Suppressor macrophage treated with lipopolysaccharide for 1 hour (primary cell): ENCODE data around the gene TRIM21.
"Not testable (repeated sequence)": the region's sequence is repeated elsewhere in the genome, so short reads cannot be mapped to it uniquely, and the experiment has no call there.

ENCODE experiments used
- DNase-seq, 3 donors: peaks; one replicate each; pipeline ENCODE4 v3.0.0-alpha.2; 2020 to 2022

Gene TRIM21

GRCh38 chr11:4393209-4393857 lies at the start of gene TRIM21:
Gene TRIM21 (minus strand): TSS chr11:4393702. CDS start chr11:4390409, 3,293 bp downstream.
- peak; percentile 90 to 94 (median 92) for DNase-seq

DNA sequence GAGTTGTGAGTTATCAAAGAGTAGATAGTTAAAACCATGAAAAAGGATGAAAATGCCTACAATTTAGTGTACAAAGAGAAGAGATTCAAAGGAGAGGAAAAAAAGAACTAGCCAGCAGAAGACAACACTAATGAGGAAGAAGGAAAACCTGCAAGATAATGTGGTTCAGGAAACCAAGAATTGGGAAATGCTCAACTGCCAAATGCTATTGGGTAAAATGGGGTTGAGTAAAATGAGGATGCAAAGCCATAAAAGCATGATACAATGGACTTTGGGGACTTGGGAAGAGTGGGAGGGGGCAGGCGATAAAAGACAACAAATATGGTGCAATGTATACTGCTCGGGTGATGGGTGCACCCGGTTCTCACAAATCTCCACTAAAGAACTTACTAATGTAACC lies 48.0 kb upstream of the TRIM21 start:
- peak; percentile 51 to 69 (median 67) for DNase-seq

- DNase-seq, result peak in 2 of 3 donors; percentile 29 to 33
Measured at GRCh38 chr11:4436411-4436810, 42.9 kb upstream of the TRIM21 start.

- DNase-seq, result peak; percentile 58 to 78 (median 77)
Measured at GRCh38 chr11:4433856-4434255, 40.4 kb upstream of the TRIM21 start.

DNA sequence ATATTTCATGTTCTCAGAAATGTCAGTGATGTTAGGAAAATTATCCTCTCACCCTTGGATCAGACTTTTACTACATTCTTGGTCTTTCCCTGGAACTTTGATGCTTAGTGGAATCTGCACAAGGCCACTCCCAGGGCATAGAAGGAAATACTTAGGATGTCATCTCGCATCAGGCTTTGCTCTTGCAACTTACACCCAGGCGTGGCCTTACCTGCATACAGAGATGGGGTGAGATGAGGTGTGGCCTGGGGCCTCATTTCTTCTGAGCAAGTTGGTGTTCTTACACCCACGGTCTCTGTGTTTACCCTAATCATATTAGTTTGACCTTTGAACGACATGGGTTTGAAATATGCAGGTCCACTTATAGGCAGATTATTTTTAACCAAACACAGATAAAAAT lies 36.5 kb upstream of the TRIM21 start:
- no peak for DNase-seq

- no peak for DNase-seq
Measured at GRCh38 chr11:4418403-4418802, 24.9 kb upstream of the TRIM21 start.

DNA sequence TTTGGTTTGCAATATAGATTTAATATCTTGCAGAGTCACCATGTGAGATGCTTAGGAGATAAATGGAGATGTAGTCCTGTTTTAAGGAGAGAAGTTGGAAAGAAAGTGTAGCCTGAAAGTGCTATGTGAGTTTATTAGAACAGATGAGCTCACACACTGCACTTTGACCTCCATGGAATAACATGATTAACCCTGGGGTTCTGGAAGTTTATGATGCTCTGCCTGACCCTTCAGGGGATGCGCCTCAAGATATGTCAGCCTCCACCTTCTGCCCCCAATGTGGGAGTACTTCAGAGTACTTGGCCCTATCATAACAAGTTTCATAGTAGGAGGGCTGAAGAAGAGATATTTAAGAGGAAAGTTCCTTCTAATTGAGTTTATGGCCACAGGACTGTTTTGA lies 23.3 kb upstream of the TRIM21 start:
- no peak for DNase-seq

DNA sequence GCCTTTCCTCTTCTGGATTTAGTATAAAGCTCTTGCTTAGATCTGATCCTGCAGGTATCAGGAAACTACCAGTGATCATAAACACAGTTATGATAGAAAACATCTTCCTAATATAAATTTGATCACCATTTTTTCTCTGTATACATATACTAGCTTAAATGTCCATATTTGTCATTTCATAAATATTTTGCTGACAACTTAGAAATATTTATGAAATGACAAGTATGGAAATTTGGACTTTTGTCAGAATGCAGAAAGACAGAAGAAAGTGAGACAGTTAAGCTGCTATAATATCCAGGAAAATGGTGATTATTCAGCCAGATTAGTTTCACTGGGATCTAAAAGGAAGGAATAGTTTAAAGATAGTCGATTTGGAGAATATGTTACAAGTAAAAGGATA lies 22.8 kb upstream of the TRIM21 start:
- DNase-seq, result no peak

- DNase-seq, result not testable (repeated sequence)
Measured at GRCh38 chr11:4406206-4406605, 12.7 kb upstream of the TRIM21 start.

- DNase-seq, result no peak
Measured at GRCh38 chr11:4393858-4394223, 339 bp upstream of the TRIM21 start.

GRCh38 chr11:4388221-4388620 lies 5.3 kb downstream of the TRIM21 start:
- no peak for DNase-seq

DNA sequence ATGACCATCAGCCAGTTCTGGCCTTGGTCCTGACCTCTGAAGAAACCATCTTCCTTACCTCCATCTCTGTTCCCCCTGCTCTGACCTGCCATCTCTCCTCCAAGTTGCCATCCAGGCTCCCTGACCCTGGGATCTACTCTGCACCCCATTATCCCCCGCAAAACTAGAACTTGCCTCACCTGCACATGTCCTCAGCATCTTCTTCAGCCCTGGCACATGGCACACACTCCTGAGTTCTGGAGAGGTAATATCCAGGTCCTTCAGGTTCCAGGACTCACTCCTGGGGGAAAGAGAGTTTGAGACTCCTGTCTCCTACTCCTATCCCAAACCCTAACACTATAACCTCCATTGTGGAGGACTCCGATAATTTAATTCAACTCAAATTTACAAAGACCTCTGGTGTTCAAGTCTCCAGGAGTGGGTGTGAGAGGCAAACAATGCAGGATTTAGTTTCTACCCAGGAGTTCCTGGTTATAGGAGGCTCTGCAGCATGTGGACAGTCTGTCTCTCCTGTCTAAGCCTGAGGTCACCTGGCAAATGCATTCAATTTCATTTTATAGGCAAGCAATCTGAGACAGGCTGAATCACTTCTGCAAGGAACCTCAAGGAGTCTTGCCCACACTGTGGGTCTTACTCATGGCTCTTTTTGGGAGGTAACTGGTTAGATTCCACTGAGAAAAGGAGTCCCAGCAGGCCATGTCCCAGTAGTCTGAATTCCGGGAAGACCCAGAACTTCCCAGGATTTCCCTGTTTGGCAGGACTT lies 7.3 kb downstream of the TRIM21 start:
- DNase-seq, result no peak

GRCh38 chr11:4381901-4382300 lies 11.6 kb downstream of the TRIM21 start:
- DNase-seq, result no peak

DNA sequence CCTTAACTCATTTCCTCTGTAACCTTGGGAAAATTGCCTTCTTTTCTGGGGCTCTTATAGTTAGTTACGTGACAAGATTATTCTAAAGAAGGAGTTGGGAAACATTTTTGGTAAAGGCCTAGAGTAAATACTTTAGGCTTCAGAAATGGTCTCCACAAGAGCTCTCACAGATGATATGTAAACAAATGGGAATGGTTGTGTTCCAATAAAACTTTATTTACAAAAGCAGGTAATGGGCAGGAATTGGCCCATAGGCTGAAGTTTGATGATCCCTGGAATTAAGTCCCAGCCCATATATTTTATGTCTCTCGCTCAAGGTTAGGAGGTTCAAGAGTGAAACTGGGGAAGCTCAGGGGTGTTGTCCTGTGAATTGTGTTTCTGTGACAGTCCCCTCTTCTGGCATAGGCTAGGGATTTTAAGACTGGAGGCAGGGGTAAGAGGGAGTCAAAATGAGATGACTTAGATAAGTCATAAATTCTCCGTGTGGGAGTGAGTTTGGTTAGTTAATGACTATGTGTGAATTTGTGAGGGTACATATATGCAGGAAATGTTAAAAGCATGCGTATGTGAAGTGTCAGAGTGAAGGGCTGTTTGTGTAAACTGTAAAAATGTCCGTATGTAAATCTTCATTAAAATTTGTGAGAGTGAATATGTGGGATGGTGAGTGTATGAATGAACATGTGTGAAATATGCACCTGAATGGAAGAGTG lies 17.9 kb downstream of the TRIM21 start:
- DNase-seq, result no peak

DNA sequence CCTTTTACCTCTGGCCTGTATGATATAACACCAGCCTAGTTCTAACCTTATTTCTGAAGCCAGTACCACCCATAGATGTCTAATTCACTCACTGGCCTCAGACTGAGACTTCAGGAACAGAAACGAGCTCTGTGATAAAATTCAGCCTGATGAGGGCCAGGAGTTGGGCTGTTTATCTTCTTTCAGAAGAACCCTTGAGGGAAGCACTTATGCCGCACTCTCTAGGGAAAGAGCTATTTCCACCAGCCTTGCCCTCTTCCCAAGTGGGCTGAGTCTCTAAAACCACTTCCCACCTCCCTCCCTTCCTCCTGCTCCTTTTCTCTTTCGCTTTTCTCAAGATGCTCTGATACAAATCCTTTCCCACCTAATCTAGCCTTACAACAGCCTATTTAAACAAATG lies 23.3 kb downstream of the TRIM21 start:
- DNase-seq, result no peak

DNA sequence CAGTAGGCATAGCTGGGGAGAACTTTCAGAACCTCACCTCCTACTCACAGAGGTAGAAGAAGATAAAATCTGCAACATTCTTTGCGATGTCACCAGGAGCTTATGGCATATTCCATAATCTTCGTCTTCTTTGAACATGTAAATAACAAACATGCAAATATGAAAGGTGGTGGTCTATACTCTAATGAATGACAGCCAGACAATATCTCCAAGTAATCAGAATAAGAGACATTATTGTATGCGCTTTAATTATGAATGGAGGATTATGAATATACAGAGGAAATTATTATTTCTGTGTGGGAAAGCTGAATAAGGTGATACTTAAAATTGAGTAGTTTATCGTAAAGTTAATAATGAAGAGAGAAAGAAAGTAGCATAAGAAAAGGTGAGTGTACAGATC lies 25.2 kb downstream of the TRIM21 start, which contains the start of gene OR52B4:
TSS of gene OR52B4 (minus strand) at position 101 of the 400 bp plus-strand sequence. CDS start at position 10, 91 bp downstream.
- no peak for DNase-seq

DNA sequence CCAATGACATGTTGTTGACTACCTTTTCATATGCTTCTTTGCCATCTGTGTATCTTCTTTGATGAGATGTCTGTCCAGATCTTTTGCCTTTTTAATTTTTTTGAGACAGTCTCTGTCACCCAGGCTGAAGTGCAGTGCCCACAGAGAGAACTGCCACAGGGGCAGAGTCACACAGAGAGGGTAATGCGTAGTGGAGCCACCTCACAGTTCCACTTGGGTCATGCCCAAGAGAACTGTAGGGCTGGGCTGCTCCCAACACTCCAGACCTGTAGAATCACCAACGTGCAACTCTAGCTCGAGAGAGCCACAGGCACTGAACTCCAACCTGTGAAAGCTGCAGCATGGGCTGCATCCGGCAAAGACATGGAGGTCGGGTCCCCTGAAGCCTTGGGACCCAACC lies 45.4 kb downstream of the TRIM21 start:
- DNase-seq, result not testable (repeated sequence)

DNA sequence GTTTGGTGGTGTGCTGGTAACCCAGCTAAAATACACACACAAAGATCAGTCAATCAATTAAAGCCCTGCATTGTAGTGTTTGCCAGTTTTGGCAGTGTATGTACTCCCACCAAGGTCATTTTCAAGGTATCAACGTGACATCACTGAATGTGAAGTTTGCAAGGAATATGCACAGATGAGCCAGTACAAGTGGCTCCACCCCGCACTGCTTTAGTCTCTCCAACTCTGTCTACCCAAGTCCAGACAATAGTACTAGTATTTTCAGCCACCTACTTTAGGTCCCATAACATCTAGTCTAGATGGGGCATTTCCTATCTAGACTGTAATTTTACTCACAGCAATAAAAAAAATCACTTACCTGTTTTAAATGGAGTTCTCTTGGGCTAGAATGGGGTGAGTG lies 48.1 kb downstream of the TRIM21 start:
- DNase-seq, result not testable (repeated sequence)
